ENCODE data around the gene FAM110C.

DNA sequence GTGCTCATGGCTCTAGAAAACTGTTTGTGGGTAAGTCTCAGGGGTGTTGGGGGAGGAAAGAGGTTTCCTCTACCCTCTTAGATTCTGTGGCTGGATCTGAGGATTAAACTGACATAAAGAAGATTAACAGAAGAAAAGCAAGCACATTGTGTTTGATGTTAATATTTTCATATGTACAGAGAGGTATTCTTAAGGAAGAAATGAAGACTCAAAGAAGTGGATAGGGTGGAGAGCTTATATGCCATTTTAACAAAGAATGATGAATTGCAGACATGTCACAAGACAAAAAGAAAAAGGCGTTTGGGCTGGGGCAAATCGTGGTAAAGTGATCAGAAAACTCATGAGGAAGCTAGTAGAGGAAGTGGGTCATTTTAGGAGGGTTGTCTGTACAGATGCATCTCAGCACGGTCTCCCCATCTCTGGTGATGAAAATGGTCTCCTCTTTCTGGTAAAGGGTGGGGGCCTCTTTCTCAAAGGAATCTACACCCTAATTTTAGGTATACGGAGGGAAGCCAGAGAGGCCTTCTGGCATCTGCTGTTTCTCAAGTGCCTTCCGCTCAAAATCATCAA lies 17.8 kb downstream of the FAM110C start:
- TF ChIP-seq CTCF (conservative IDR thresholded peaks at IDR 0.05; ENCODE audit: low read depth, low read length) (no peak), EZH2phosphoT487 (IDR thresholded peaks at IDR 0.05; ENCODE audit: borderline replicate concordance, low read length) (no peak)

Data from PC-3 (cell line).